ENCODE data around the gene RIOX2.

Gene RIOX2

DNA sequence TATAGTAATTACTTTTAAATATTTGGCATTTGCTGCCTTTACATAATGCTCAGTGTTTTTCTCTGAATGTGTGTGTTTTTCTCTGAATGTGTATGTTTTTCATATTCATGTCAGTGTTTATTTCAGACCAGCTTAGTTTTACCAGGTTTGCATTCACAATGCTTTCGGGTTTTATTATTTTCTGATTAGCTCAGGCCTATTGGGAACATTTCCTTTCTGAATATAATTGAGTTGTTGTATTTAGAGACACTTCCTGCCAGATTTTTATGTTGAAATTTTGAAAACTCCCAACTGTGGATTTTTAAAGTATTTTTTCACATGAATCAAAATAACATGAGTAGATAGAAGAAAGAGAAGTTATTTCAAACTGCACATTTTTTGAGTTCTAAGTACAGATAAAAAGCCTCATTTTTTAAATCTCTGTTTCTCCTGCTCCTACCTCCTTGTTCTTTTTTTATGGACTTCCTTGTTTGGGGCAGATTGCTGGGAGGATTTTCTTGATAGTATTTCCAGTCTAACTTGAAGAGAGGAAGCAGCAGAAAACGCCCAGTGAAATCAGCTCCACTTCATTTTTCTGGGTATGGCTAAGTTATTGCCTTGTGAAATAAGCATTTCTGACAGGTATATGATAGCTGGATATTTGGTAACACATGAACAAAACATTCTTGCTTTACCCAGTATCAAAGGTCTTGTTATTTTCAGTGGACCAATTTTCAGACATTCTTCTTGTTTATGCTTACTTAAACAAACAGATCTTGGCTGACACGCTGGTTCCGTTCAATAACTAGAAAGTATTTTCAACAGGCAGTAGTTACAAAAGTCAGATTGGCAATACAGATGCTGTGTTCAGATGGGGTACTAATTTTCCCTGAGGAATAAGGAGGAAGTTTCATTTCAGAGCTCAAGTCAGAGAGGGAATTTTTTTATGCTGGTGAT, 70.7 kb downstream of the RIOX2 start:
- no peak for DNase-seq

DNA sequence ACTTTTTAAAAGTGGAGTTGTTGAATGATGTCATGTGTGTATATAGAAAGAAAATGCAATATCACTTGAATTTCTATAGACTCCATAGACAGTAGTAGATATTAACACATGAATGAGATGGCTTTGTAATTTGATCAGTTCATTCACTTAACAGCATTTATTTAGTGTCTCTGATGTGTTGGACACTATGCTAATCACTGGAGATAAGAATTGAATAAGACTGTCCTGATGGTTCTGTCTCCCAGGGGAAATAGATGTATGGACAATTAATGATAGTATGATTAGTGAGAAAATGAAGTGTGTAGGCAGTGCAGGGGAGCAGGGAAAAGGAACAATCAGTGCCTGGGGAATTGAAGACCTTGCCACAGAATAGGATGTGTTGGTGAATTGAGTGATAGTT, 72.9 kb downstream of the RIOX2 start:
- no peak for DNase-seq

DNA sequence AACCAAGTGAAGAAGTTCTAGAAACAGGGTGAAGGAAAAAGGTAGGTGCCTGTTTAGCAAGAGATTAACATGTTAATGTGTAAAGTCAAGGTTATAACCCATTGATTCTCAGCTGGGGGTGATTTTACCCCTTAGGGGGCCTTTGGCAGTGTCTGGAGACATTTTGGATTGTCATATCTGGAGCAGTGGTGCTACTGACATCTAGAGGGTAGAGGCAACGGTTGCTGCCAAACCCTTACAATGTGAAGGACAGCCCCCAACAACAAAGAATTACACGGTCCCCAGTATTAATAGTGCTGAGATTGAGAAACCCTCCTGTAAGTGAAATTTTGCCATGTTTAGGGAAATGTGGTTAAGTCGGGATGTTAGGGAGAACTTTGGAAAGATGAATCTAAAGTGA, 75.7 kb downstream of the RIOX2 start:
- DNase-seq: no peak

DNA sequence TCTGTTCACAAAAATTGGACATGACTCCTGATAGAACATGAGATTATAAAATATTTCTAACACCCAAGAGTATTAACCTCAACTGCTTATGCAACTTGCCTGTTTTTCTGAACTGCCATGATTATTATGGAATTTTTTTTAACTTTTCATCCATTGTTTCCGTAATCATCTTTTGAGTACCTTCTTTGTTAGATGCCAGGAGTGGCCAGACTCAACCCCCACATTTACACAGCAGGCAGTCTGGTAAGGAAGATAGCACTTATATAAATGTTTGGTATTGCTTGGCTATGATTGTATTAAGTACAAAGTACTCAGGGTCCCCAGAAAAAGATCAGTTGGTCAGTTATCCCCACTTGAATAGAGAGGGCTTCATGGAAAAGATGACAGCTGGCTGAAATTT, 76.1 kb downstream of the RIOX2 start:
- DNase-seq: no peak

DNA sequence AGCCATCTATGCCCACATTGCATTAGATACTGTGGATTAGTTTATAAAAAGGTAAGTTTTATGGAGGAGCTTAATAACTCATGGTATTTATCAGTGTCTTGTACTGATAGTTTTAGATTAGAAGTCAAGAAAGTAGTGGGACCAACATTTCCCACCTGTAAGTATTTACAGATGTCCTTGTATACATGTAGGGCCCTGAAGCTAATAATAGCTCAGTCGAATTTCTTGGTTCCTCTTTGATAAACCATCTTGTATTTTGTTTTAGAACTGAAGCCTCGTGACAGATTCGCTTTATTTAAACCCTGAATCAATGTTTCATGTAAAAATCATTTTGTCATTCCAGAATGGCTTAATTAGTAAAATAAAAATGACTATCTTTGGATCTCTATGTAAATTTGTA, 77.0 kb downstream of the RIOX2 start:
- no peak for DNase-seq

DNA sequence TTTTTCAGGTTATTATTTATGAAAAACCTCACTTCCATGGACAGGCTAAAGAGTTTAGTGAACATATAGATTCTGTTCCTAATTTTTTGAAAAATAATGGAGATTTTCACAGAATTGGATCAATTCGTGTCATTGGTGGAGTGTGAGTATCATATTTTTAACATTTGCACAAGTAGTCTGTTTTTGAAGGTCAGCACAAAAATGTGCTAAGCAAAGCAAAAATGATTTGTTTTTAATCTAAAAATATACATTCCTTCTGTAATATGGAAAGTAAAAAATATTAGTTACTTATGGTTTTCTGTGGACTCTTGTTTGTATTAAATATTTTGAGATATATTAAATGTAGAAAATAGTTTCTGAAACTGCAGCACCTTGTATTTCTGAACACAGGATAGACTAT, 79.4 kb downstream of the RIOX2 start:
- no peak for DNase-seq

Measured in stimulated activated CD4-positive, alpha-beta T cell treated with anti-CD3 and anti-CD28 coated beads, Interleukin-2, amount 100 ng/mL, for 24 hours (primary cell).